Measurements from ENCODE around the gene SMIM22. TPM values are rescaled to one million over a fixed set of nuclear protein-coding genes. Genes with fewer than 3 reads are reported as not detected.

The SMIM22 gene
- total RNA-seq, 4 donors from 2014 or later = not detected

DNA sequence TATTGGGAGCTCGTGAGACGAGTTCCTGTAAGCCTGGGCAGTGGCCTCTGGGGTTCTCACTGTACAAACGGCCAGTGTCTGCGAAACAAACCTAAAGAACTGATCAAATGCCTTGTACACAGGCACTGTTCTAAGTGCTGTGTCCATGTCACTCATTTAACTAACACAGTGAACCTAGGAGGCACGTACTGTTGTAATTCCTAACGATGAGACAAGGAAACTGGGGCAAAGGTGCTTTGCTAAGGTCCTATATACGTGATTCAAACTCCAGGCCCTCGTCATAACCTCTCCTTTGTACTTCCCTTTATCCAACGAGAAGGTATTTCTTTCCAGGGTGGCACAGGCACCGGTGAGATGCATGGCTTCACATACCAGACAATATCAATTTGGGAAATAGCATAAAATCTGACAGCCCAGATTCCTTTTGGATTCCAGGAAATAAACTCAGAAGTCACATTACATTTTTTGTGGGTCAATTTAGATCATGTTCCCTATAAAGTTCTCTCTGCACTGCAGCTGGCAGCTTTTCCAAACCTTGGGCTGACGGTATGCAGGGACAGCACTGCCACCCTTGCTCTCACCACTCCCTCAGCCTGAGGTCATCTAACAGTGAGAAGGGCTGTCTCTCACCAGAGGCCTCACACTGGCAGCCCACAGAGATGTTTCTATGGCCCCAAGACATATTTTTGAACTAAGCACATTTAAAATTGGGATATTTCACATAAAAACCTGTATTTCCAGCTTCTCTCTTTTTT lies 33.6 kb downstream of the SMIM22 start:
- Histone ChIP-seq H3K27ac (peak overlapping the region; percentile 73 to 85 (median 81)), H3K36me3 (peaks cover 5 to 70% of the 10 kb centered on the region in 2 donors), H3K27me3 (no peaks in the 10 kb centered on the region), H3K4me1 (peaks cover 62 to 71% of the 10 kb centered on the region in 2 donors), H3K9me3 (no peaks in the 10 kb centered on the region), H3K4me3 (no peak overlapping the region)
- intact Hi-C loops (cut with DNase I; ENCODE audit: low total_unique reads) (no loop called here), in situ Hi-C loops (cut with MboI; ENCODE audit: low sequenced_read_pairs in 4 of 4) (no loop called here)
- DNase-seq (peak; percentile 36 to 61), ATAC-seq (peak; percentile 65 to 69)
- no peak for TF ChIP-seq POLR2A (IDR thresholded peaks at IDR 0.05)
- TF ChIP-seq, protein P1, sequence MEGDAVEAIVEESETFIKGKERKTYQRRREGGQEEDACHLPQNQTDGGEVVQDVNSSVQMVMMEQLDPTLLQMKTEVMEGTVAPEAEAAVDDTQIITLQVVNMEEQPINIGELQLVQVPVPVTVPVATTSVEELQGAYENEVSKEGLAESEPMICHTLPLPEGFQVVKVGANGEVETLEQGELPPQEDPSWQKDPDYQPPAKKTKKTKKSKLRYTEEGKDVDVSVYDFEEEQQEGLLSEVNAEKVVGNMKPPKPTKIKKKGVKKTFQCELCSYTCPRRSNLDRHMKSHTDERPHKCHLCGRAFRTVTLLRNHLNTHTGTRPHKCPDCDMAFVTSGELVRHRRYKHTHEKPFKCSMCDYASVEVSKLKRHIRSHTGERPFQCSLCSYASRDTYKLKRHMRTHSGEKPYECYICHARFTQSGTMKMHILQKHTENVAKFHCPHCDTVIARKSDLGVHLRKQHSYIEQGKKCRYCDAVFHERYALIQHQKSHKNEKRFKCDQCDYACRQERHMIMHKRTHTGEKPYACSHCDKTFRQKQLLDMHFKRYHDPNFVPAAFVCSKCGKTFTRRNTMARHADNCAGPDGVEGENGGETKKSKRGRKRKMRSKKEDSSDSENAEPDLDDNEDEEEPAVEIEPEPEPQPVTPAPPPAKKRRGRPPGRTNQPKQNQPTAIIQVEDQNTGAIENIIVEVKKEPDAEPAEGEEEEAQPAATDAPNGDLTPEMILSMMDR (IDR thresholded peaks at IDR 0.05 in 4 of 5, conservative IDR thresholded peaks at IDR 0.05 in 1 of 5) = no peak

DNA sequence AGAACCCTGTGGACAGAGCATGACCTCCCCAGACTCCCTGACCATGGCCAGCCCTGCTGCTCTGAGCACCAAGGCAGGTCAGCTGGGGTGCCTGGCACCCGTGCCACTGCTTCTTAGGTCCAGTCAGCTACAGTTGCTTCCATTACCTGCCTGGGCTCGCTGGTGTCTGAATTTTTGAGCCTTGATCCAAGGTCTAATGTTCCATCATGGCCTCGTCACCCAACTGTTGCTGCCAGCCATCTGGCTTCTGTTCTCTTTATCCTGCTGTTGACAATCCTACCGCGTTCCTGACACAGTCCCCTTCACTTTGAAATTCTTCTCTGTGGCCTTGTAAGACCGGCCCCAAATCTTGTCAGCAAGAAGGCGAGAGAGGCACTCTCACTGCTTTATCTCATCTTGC lies 35.2 kb downstream of the SMIM22 start:
- Histone ChIP-seq H3K36me3 (peaks cover 5 to 60% of the 10 kb centered on the region in 2 donors), H3K4me1 (peaks cover 60 to 68% of the 10 kb centered on the region in 2 donors), H3K9me3 (no peaks in the 10 kb centered on the region), H3K27me3 (no peaks in the 10 kb centered on the region), H3K27ac (peak overlapping the region; percentile 73 to 85 (median 81)), H3K4me3 (no peak overlapping the region)
- in situ Hi-C loops (cut with MboI; ENCODE audit: low sequenced_read_pairs in 4 of 4) (no loop called here), intact Hi-C loops (cut with DNase I; ENCODE audit: low total_unique reads) (no loop called here)
- ATAC-seq = peak; percentile 90 to 91
- TF ChIP-seq POLR2A (IDR thresholded peaks at IDR 0.05) = no peak
- TF ChIP-seq, protein P1 (IDR thresholded peaks at IDR 0.05 in 4 of 5, conservative IDR thresholded peaks at IDR 0.05 in 1 of 5) = no peak
- DNase-seq = peak; percentile 76 to 89

DNA sequence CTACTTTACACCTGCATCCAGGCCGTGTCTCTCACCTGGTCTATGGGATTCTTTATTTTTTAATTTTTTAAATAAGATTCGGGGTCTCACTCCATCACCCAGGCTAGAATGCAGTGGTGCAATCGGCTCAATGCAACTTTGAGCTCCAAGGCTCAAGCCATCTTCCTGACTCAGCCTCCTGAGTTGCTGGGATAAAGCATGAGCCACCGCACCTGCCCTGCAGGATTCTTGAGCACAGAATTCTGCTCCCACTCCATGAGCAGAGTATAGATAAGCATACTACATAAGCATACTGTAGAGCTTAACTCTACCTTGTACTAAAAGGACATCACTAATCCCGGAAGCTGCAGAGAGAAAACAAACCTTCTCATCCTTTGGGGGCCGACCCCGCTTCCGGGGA lies 36.4 kb downstream of the SMIM22 start:
- intact Hi-C loops (cut with DNase I; ENCODE audit: low total_unique reads) (no loop called here), in situ Hi-C loops (cut with MboI; ENCODE audit: low sequenced_read_pairs in 4 of 4) (no loop called here)
- Histone ChIP-seq H3K27me3 (no peaks in the 10 kb centered on the region), H3K36me3 (peaks cover 5 to 55% of the 10 kb centered on the region in 2 donors), H3K4me1 (peaks cover 50 to 59% of the 10 kb centered on the region in 2 donors), H3K27ac (no peak overlapping the region), H3K9me3 (no peaks in the 10 kb centered on the region), H3K4me3 (no peak overlapping the region)
- no peak for TF ChIP-seq POLR2A (IDR thresholded peaks at IDR 0.05)
- TF ChIP-seq, protein P1 (IDR thresholded peaks at IDR 0.05 in 4 of 5, conservative IDR thresholded peaks at IDR 0.05 in 1 of 5) = no peak
- ATAC-seq (no peak), DNase-seq (no peak)

DNA sequence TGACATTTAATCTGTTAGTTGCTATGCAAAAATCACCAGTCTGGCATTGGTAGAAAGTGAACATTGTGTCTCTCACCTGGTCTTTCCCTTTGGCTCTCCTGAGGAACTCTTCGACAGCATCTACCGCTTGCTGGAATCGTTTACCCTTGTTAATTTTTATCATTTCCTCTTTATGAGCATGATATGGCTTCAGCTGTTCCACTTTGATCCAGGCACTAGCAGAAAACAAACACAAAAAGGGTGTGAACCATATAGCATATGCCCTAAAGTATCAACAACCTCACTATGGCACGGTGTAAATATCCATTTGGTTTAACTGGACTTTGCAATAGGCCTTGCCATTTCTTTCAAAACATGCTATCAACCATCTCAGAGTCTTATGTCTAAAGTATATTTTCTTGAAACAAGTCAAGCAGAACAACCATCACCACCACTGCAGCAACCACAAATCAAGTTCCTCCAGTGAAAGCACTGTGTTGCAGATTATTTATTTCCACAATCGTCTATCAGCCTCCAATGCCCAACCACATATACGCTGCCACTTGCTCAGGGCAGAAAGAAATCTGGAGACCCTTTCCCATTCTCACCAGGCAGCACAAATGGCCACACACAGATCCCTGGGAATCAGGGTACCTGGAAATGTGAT lies 37.7 kb downstream of the SMIM22 start:
- intact Hi-C loops (cut with DNase I; ENCODE audit: low total_unique reads) = no loop called here
- no peak for ATAC-seq
- H3K4me1 ChIP-seq = peaks cover 45 to 54% of the 10 kb centered on the region in 2 donors

More for the DNA sequence above, 37.7 kb downstream of the SMIM22 start:
- H3K27ac ChIP-seq = no peak overlapping the region
- in situ Hi-C loops (cut with MboI; ENCODE audit: low sequenced_read_pairs in 4 of 4) = no loop called here
- TF ChIP-seq POLR2A (IDR thresholded peaks at IDR 0.05) = no peak
- TF ChIP-seq, protein P1 (IDR thresholded peaks at IDR 0.05 in 4 of 5, conservative IDR thresholded peaks at IDR 0.05 in 1 of 5) = no peak
- no peak overlapping the region for H3K4me3 ChIP-seq
- peaks cover 5 to 56% of the 10 kb centered on the region in 2 donors for H3K36me3 ChIP-seq
- no peaks in the 10 kb centered on the region for H3K9me3 ChIP-seq
- DNase-seq = no peak
- H3K27me3 ChIP-seq = no peaks in the 10 kb centered on the region

Measured in gastrocnemius medialis (tissue), 4 donors.